NCI-H128 (cell line): Measurements from ENCODE around the gene NHS.

Experiments used
- DNase-seq: peaks from one replicate; lab custom pipeline; 2025; ENCODE audit not compliant: unreplicated experiment; lab: John Stamatoyannopoulos, UW

NHS gene

DNA sequence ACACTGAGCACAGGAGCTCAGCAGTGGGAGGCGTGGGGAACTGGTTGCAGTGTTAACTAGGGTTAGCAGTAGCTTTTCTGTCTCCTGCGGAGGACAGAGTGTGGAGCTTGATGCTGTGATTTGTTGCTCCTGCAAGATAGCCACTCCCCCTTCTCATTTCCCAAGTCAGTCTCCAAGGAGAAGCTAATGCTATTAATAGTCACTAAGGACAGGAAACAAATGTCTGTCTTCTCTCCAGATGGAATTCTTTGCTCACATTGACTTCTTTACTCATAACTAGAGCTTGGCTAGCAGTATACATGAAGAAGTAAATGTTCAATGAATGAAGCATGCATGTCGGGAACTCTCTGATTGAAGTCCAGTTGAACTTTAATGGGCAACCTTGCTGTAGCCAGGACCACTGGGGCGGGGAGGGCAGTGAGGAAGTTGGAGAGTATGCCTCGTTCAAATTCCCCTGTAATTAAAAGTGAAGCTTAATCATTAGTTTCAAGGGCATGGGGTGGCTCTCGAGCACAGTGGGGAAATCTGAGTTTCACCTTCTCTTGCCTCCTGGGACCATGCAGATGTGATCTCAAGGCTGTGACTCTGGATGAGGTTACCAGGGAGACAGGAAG is 205.6 kb downstream of the NHS start:
- no peak for DNase-seq

DNA sequence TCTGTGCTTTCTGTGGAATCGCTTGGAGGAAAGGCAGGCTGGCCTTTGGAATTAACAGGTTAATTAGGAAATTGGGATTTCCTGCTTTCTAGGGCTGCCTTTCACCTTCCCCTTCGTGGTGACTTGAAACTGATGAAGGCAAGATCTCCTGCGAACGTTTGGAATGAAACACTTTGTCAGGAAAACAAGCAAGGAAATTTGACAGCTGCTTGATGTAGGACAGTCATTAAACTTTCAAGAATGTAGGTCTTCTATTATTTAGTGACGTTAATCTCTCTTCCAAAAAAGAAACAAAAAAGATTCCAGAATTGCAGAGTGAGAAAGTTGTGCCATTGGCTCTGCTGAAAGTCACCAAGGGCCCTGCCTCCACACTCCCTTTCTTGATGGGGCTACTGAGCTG is 206.6 kb downstream of the NHS start:
- no peak for DNase-seq

DNA sequence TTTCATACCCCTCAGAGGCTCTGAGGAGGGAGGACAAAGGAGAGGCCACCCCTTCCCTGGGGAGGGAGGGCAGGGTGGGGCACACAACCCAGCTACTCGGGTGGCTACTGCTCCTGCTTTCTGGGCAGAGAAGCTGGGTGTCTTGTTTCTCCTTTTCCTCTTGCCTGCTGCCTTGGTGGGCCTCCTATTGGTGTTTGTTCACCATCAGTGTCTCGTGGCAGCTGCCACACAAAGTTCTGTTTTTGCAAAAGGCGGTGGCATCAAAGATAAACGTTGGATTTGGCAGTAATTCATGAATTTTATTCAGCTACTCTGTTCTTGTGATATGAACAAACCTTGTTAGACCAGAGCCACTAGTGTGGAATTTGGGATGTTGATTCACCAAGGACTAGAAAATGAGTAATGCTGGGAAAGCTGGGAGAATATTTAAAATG is 209.3 kb downstream of the NHS start:
- no peak for DNase-seq

DNA sequence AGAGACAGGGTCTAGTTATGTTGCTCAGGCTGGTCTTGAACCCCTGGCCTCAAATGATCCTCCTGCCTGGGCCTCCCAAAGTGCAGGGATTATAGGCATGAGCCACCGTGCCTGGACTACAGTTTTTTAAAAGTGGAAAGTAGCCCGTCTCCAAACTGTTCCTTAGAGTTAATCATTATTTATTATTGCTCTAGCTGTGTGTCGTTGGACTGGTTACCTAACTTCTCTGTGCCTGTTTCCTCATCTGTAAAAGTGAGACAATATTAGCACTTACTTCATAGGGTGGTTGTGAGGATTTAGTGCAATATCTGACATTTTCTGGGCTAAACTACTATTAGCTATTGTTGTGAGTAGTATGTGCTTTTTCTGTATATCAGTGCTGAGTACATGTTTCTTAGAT is 210.0 kb downstream of the NHS start:
- no peak for DNase-seq

DNA sequence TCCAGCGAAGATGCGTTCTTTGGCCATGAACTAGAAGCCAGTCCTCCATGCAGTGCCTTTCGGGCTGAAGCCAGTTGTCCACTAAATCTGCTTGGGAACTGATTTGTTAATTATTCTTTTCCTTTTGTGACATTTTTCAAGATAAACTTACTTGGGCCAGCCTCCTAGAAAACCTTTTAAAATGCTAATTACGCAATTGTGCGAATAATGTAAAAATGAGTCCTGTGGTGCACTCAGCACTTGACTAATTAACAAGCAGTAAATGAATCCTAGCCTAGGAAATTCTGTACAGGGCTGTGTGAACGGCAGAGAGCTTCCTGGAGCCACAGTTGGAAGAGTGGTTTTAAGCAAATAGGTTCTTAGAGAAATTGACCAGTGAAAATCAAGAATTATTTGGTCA is 212.4 kb downstream of the NHS start:
- DNase-seq: no peak

DNA sequence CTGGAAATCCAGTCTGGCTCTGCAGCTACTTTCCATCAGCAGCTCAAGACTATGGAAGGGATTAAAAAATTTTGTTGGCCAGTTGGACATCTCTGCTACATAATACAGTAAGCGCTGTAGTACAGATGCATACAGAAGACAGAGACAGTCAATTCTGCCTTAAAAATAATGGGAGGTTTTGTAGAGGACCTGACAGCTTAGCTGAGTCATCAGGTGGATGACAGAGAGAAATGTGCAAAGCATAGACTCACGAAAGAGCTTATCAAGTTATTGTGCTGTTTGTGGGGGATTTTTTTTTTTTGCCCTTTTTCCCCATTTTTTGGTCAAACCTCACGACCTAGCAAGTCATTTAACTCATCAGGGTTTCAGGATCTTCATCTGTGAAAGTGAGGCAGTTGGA is 213.3 kb downstream of the NHS start:
- no peak for DNase-seq

DNA sequence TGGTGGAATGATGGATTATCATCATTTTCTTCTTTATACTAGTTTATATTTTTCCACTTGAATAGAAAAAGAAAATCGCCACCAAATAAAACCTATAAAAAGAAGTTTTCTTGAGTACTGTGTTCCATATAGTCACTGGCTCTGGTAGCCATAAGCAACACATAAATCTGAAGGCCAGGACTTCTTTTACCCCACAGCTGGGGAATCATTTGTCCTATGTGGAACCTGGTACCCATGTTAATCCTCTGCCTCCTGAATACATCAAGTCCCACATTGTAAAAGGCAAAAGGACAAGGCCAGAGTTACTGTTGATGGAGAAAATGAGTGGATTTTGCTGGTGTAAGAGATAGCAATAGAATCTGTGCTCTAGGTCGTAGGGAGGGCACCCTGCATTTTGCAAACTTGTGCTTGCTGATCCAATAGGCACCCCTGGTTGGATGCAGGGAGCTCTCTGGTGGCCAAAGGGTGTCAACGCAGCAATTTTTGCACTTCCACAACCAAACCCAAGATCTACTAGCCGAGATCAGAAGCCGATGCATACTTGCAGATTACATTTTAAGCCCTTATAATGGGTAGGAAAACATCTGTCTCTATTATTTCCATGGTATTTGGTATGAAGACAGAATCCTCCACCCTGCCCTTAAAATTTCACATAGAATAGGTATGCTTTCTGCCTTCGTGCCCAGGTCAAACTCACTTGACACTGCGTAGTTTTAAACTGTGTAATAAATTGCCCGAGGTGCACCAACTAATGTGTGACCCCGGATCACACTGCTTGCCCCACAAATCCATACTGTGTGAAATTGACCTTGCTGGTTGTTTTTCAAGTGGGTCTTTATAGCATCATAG is 216.1 kb downstream of the NHS start:
- DNase-seq: peak; percentile 41

DNA sequence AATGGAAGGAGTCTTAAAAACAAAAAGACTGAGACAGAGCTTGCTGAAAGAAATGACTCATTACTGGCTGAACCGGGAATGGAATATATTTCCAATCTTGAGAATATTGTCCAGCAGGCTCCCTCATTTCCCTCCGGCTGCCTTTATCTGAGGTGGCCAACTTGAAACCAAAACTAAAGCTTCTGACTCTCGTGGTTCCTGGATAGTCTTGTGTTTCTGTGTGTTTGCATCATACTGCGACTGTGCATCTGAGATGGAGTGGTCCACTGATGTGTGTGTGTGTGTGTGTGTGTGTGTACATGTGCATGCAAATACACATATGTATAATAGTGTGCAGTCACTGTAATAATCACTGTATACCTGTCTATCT is 216.7 kb downstream of the NHS start:
- DNase-seq: no peak

DNA sequence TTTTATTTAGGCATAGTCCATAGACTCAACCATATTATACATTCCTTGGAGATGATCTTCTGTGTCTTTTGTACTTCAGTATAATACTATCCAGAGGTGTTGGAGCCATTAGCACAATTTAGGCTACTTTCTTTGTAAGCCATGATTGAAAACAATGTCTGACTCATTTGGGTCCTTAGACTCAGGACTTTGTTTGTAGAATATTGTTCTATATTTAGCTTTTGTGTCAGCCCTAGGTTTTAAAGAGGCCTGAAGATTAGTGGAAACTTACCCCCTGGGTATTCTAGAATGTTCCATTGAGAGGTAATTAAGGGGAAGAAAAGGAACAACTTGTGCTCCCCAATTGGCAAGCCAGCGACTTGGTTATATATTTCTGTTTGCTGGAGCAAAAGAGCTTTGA is 217.1 kb downstream of the NHS start:
- DNase-seq: no peak

- no peak for DNase-seq
These were observed 219.7 kb downstream of the NHS start for GRCh38 chrX:17594693-17595092.

GRCh38 chrX:17595456-17596035 is 220.5 kb downstream of the NHS start:
- DNase-seq: no peak

- no peak for DNase-seq
These were observed 221.1 kb downstream of the NHS start for GRCh38 chrX:17596061-17596460.

- DNase-seq: no peak
These were observed 221.7 kb downstream of the NHS start for GRCh38 chrX:17596546-17597205.

DNA sequence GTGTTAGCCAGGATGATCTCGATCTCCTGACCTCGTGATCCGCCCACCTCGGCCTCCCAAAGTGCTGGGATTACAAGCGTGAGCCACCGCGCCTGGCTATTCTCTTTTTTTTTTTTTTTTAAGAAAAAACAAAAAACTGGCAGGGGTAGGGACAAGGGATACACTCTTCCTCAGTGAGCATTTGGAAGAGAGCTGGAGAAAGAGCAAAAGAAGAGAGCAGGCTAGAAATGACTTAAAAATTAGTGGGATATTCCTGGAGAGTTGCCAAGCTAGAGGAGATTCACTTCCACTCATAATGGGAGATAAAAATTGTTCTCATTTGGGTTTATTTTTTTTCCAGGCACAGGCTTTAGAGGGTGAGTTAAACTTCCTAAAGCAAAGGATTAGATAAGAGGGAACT is 222.3 kb downstream of the NHS start:
- DNase-seq: no peak

DNA sequence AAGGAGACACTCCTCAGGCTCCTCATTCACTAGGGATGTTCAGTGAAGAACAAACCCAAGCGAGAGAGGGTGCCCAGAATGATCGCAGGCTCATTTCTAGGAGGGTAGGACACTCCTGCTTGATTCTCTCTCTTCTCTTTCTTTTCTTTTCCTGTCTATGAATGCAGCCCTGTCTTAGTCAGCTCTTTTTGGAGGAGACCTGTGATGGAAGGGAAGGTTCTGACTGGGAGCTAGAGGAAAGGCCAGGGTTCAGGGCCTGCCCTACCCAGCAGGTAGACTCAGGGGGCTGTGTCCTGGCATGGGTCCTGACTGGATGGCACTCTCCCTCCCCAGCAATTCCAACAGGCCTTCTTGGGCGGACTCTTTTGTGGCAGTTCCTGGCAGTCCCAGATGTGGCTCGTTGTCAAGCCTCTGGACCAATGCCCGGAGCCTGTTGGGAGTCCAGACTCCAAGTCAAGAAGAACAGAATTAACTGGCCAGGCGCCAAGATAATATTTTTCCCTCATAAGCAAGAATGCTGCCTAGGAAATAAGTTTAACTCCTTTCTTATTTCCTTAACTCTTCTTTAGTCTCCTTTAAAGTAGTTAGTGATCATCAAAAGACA is 222.9 kb downstream of the NHS start:
- no peak for DNase-seq

DNA sequence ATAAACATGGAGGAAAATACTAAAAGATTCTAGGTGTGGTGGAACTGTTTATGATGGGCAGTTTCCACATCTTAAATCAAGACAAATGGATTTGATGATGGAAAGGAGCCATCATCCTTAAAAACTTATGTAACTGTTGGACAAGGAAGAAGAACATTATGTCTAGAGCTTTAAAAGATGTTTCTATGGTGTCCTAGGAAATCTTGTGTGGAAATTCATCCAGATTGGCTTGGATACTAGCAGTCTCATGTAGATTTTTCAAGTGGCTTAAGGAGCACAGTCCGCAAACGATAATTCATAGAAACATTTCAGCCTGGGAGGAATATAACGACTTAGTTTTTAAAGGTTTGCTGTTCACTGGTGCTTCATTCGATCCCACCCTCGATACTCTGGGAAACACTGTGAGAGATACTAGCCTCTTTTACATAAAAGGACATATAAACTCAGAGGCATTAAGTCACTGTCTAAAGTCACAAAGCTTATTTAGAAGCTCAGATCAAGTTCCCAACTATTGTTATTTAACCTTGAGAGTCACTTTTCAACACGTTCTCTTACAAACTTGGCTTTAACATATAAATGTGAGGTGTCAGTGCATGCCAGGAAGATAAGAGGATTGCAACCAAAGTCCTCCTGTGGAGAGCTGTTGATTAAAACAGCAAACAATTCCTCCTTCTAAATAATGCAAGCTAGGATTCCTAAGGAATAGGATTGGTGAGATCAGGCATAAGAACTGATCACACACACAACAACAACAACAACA is 226.6 kb downstream of the NHS start:
- DNase-seq: no peak

DNA sequence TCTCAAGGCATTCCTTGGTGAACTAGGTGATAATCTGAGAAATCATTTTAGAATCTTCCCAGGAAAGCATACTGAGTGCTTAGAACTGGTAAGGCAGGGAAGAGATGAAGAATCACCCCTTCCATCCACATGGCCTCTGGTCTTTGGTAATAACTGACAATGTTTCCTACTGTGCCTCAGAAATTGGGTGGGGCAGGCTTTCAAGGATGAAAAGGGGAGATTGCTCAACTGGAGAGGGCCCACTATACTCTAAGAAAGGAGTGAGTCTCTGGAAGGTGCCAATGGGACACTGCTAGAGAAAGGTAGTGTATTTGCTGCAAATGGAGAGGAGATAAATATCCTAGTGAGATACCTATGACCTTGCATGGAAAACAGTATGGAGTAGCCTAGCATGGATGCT is 227.2 kb downstream of the NHS start:
- DNase-seq: no peak

GRCh38 chrX:17603196-17603595 is 228.2 kb downstream of the NHS start:
- DNase-seq: no peak

- DNase-seq: no peak
These were observed 230.7 kb downstream of the NHS start for GRCh38 chrX:17605676-17606075.

DNA sequence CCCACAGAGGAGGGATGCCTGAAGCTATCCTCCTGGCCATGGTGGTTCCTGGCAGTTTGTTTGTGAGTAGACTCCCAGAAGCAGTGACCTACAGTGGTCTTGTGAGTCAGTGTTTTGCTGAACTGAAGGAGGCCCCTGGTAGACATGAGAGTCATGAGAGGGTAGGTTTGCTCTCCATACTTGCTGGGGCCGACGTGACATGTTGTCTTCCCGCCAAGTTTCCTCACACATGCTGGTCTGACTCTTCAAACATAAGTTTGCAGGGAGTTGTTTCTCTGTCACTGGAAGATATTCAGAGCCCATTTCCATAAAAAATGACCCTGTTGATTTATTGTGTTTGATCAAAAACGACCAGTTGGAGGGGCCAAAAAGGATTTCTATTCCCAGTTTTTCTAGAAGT is 231.2 kb downstream of the NHS start:
- DNase-seq: no peak

GRCh38 chrX:17608888-17609287 is 233.9 kb downstream of the NHS start:
- DNase-seq: no peak
